ENCODE results near the gene FBXO46. TPM values are rescaled to one million over a fixed set of nuclear protein-coding genes. Genes with fewer than 3 reads are reported as not detected.
A peak's percentile ranks its signal among the peaks of the same experiment; 100 is the strongest.

The FBXO46 gene
- total RNA-seq (10 to 100 TPM in 2 of 10 donors, 1 to 10 TPM in 8; 5.2 to 13.5 (median 9.1) TPM), polyA plus RNA-seq (10 to 100 TPM in 1 of 2 donors, 1 to 10 TPM in 1; 5.3 to 11.4 TPM)
- long read RNA-seq, donor 1, partial matches to known transcripts, result 0 of 6 reads
- long read RNA-seq, donor 1, other reads (novel, unspliced or antisense), result 6 of 6 reads
- long read RNA-seq, donor 2, partial matches to known transcripts, result 7 of 7 reads
- long read RNA-seq, donor 2, other reads (novel, unspliced or antisense), result 0 of 7 reads
- long read RNA-seq, donor 3, partial matches to known transcripts, result 0 of 3 reads
- long read RNA-seq, donor 3, other reads (novel, unspliced or antisense), result 3 of 3 reads

- H3K27ac ChIP-seq, result peak within 1 kb of the TSS in 8 of 10 donors; percentile 41 to 85 (median 73)
- 1 to 2% methylated on average over 48 of the region's 48 CpGs for WGBS, 2 donors
- H3K36me3 ChIP-seq, result peaks cover 0 to 9% (median 0%) of the 10 kb centered on the region in 9 donors
- peak in 2 of 9 donors; percentile 10 to 14 for TF ChIP-seq CTCF (IDR thresholded peaks at IDR 0.05)
- ATAC-seq (peak; percentile 97 to 99 (median 99)), DNase-seq (peak; percentile 95 to 99)
- H3K4me3 ChIP-seq, result peak within 1 kb of the TSS; percentile 43 to 84 (median 78)
- no peaks in the 10 kb centered on the region for H3K9me3 ChIP-seq
- peaks cover 2 to 28% (median 16%) of the 10 kb centered on the region in 9 donors for H3K4me1 ChIP-seq
- no peaks in the 10 kb centered on the region for H3K27me3 ChIP-seq
- intact Hi-C loops (cut with DNase I), result loop anchor here in 2 of 10 donors (1.0 to 2.0 kb wide), 3 partner anchors 38 to 40 kb away; partner anchors contain the start of genes QPCTL (in 1 of the 2) and SIX5 (in 1 of the 2)
Measured at GRCh38 chr19:45730368-45731288, at the start of gene FBXO46. Gene FBXO46, minus strand, starts transcription at chr19:45730896. Its CDS starts 17,401 bp downstream, at chr19:45713495.

GRCh38 chr19:45780146-45780447 is 49.4 kb upstream of the FBXO46 start:
- 47 to 63% methylated on average over 4 of the region's 4 CpGs for WGBS, 2 donors
- ATAC-seq (no peak), DNase-seq (no peak)
- peaks cover 0 to 40% (median 24%) of the 10 kb centered on the region in 9 donors for H3K36me3 ChIP-seq
- H3K4me1 ChIP-seq, result peaks cover 24 to 60% (median 49%) of the 10 kb centered on the region in 9 donors
- intact Hi-C loops (cut with DNase I), result no loop called here
- no peak for TF ChIP-seq CTCF (IDR thresholded peaks at IDR 0.05)
- H3K9me3 ChIP-seq, result no peaks in the 10 kb centered on the region
- H3K27me3 ChIP-seq, result peaks cover 0 to 90% (median 0%) of the 10 kb centered on the region in 7 donors
- H3K4me3 ChIP-seq, result peak overlapping the region in 9 of 10 donors; percentile 49 to 87 (median 70)
- H3K27ac ChIP-seq, result peak overlapping the region in 6 of 10 donors; percentile 23 to 96 (median 68)

GRCh38 chr19:45779231-45780145 is 48.8 kb upstream of the FBXO46 start:
- no peaks in the 10 kb centered on the region for H3K9me3 ChIP-seq
- peak in 8 of 9 donors; percentile 47 to 62 (median 54) for TF ChIP-seq CTCF (IDR thresholded peaks at IDR 0.05)
- WGBS, 2 donors, result 17 to 23% methylated on average over 48 of the region's 48 CpGs
- peak overlapping the region in 6 of 10 donors; percentile 23 to 96 (median 68) for H3K27ac ChIP-seq
- peak; percentile 26 to 53 (median 36) for ATAC-seq
- peak overlapping the region in 6 of 10 donors; percentile 49 to 87 (median 69) for H3K4me3 ChIP-seq
- peaks cover 20 to 54% (median 42%) of the 10 kb centered on the region in 9 donors for H3K4me1 ChIP-seq
- H3K27me3 ChIP-seq, result peaks cover 0 to 90% (median 0%) of the 10 kb centered on the region in 7 donors
- peaks cover 0 to 43% (median 30%) of the 10 kb centered on the region in 9 donors for H3K36me3 ChIP-seq
- intact Hi-C loops (cut with DNase I), result no loop called here
- peak; percentile 76 to 81 for DNase-seq

Data from heart right ventricle (tissue), 16 donors.